GM13977 (cell line): ENCODE results near the gene PLEKHM3.

Experiments used
- DNase-seq: peaks from one replicate; pipeline ENCODE4 v3.0.0; 2012; ENCODE audit warnings: low spot score
- CTCF ChIP-seq: IDR thresholded peaks from 2 replicates; pipeline ENCODE4 v1.5.1; 2012; ENCODE audit warnings: mild to moderate bottlenecking, control low read depth; ENCODE audit not compliant: insufficient read depth; ENCODE audit errors: extremely low read depth, missing control alignments
- in situ Hi-C: fragments of 300-500 bp; cut with MboI; formaldehyde crosslinking; loops from one replicate; pipeline ENCODE4 v1.12.0; 2022; ENCODE audit warnings: low sequenced_read_pairs, low pct_unique_long_range_greater_than_20kb, mixed read lengths, inconsistent platforms; ENCODE audit not compliant: unreplicated experiment

PLEKHM3 gene

GRCh38 chr2:207854484-207855440, 170.6 kb downstream of the PLEKHM3 start:
- in situ Hi-C loops, result no loop called here
- no peak for DNase-seq
- TF ChIP-seq CTCF, result no peak

DNA sequence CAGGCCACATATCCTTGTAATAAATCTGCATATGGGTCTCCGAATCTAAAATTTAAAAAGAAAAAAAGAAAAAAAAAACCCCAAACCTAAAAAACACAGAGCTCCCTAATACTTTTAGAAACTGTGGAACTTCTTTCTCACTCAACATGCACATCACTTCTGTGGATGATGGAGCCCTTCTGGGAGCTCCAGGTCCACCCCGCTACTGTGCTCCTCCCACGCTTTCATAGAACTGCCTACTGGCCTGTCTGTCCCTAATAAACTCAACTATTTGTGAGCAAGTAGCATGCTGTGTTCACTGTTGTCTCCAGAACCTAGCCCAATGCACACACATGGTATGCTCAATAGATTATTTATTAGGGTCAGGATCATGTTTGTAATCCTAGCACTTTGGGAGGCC, 172.5 kb downstream of the PLEKHM3 start:
- no peak for TF ChIP-seq CTCF
- no peak for DNase-seq
- in situ Hi-C loops, result no loop called here

GRCh38 chr2:207849443-207849842, 175.9 kb downstream of the PLEKHM3 start:
- TF ChIP-seq CTCF, result no peak
- no peak for DNase-seq
- in situ Hi-C loops, result no loop called here

- DNase-seq, result no peak
Observed at GRCh38 chr2:207848545-207848928, 176.8 kb downstream of the PLEKHM3 start.

DNA sequence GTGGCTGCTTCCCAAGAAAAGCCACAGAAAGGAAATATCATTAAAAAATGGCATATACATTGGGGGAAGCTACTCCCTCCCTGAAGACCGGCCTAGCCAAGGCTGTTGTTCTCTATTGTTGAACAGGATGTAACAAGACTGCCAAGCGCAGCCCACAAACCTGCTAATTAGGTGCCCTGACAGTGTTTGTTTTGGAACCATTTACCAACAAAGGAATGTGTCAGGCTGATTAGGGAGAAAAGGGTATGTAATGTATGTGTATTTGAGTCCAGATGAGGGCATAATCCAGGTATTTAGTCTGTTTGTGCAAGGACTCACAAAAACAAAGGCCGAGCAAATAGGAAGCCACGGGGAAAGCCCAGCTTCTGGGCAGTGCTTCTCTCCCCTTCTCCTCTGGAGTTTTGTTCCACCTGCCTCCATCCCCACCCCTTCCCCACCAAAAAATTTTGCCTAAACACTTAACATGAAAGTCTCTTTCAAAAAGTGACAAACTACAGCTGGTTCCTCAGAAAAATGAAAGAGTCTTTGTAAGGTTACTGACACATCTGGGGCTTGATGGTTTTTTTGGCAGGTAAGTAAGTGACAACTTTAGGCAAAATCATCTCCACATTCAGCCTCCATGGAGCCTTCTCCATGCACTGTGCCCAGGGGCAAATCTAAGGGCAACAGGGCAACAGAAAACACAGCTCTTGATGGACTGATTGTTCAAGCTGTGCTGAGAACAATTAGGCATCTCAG, 177.4 kb downstream of the PLEKHM3 start:
- TF ChIP-seq CTCF, result no peak
- DNase-seq, result no peak
- in situ Hi-C loops, result no loop called here

More at GRCh38 chr2:207848545-207848928, 176.8 kb downstream of the PLEKHM3 start:
- no peak for TF ChIP-seq CTCF
- in situ Hi-C loops, result no loop called here

GRCh38 chr2:207847098-207847806, 178.1 kb downstream of the PLEKHM3 start:
- in situ Hi-C loops, result no loop called here
- no peak for TF ChIP-seq CTCF
- DNase-seq, result no peak
